GM19023 (cell line): ENCODE measurements around the gene SYNPO.

ENCODE experiments used
- ATAC-seq: cut with Tn5 transposase; IDR thresholded peaks from one replicate; pipeline ENCODE4 v1.9.1; 2021; ENCODE audit warnings: mild to moderate bottlenecking, moderate library complexity; ENCODE audit not compliant: unreplicated experiment

The SYNPO gene

GRCh38 chr5:150640311-150641005, at the start of gene SYNPO:
Gene SYNPO, plus strand, starts transcription at chr5:150640660. Its CDS starts 7,616 bp downstream, at chr5:150648276.
- no peak for ATAC-seq

GRCh38 chr5:150590979-150591695, 49.3 kb upstream of the SYNPO start:
- ATAC-seq, result no peak

GRCh38 chr5:150593593-150593992, 46.9 kb upstream of the SYNPO start:
- no peak for ATAC-seq

- no peak for ATAC-seq
Observed at GRCh38 chr5:150593996-150594395, 46.5 kb upstream of the SYNPO start.

GRCh38 chr5:150595466-150596031, 44.9 kb upstream of the SYNPO start:
- no peak for ATAC-seq

GRCh38 chr5:150596313-150596712, 44.1 kb upstream of the SYNPO start:
- no peak for ATAC-seq

GRCh38 chr5:150596826-150597225, 43.6 kb upstream of the SYNPO start:
- ATAC-seq, result no peak

- ATAC-seq, result no peak
Observed at GRCh38 chr5:150598006-150598405, 42.5 kb upstream of the SYNPO start.

GRCh38 chr5:150598821-150599273, 41.6 kb upstream of the SYNPO start:
- ATAC-seq, result no peak

- no peak for ATAC-seq
Observed at GRCh38 chr5:150599281-150599680, 41.2 kb upstream of the SYNPO start.

- ATAC-seq, result no peak
Observed at GRCh38 chr5:150599917-150600511, 40.4 kb upstream of the SYNPO start.

GRCh38 chr5:150600616-150601490, 39.6 kb upstream of the SYNPO start:
- ATAC-seq, result no peak

GRCh38 chr5:150601491-150602345, 38.7 kb upstream of the SYNPO start:
- ATAC-seq, result no peak

GRCh38 chr5:150603052-150603451, 37.4 kb upstream of the SYNPO start:
- ATAC-seq, result no peak

GRCh38 chr5:150603491-150603890, 37.0 kb upstream of the SYNPO start:
- ATAC-seq, result no peak

- ATAC-seq, result no peak
Observed at GRCh38 chr5:150604010-150604409, 36.5 kb upstream of the SYNPO start.

GRCh38 chr5:150604894-150605440, 35.5 kb upstream of the SYNPO start:
- no peak for ATAC-seq

- no peak for ATAC-seq
Observed at GRCh38 chr5:150605546-150605945, 34.9 kb upstream of the SYNPO start.

GRCh38 chr5:150606476-150606875, 34.0 kb upstream of the SYNPO start:
- no peak for ATAC-seq
